Right lobe of liver (tissue), 4 donors: ENCODE results near the gene IBTK.

Source experiments
- POLR2A ChIP-seq: fragments of 450-650 bp; IDR thresholded peaks from one replicate; pipeline ENCODE4 v1.6.1; 2017; ENCODE audit warnings: antibody characterized with exemption, mild to moderate bottlenecking
- TF ChIP-seq, protein P1 (sequence below), 4 donors: fragments of 200-600 bp in 3 of 4; fragments of 450-650 bp in 1 of 4; IDR thresholded peaks; one replicate each; pipeline versions ENCODE4 v1.5.1 to v1.8.0; 2016 to 2022; ENCODE audit warnings: antibody characterized with exemption in 4 of 4, mild to moderate bottlenecking in 2 of 4
- donor health status: DM: no; HTN: no; CAD: no.
- donor health status: DM: no; HTN: no; CAD: no.
- donor health status: DM: no; HTN: yes; CAD: no.

DNA sequence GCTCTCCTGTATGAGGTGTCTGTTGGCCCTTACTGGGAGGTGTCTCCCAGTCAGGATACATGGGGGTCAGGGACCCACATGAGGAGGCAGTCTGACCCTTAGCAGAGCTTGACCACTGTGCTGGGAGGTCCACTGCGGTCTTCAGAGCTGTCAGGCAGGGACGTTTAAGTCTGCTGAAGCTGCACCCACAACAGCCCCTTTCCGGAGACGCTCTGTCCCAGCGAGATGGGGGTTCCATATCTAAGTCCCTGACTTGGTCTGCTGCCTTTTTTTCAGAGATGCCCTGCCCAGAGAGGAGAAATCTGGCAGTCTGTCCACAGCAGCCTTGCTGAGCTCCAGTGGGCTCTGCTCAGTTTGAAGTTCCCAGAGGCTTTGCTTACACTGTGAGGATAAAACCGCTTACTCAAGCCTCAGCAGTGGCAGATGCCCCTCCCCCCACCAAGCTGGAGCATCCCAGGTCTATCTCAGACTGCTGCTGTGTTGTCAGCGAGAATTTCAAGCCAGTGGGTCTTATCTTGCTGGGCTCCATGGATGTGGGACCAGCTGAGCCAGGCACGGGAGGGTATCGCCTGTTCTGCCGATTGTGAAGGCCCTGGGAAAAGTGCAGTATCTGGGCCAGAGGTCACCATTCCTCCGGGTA is 36.3 kb upstream of the IBTK start:
- no peak for TF ChIP-seq POLR2A
- TF ChIP-seq, protein P1, sequence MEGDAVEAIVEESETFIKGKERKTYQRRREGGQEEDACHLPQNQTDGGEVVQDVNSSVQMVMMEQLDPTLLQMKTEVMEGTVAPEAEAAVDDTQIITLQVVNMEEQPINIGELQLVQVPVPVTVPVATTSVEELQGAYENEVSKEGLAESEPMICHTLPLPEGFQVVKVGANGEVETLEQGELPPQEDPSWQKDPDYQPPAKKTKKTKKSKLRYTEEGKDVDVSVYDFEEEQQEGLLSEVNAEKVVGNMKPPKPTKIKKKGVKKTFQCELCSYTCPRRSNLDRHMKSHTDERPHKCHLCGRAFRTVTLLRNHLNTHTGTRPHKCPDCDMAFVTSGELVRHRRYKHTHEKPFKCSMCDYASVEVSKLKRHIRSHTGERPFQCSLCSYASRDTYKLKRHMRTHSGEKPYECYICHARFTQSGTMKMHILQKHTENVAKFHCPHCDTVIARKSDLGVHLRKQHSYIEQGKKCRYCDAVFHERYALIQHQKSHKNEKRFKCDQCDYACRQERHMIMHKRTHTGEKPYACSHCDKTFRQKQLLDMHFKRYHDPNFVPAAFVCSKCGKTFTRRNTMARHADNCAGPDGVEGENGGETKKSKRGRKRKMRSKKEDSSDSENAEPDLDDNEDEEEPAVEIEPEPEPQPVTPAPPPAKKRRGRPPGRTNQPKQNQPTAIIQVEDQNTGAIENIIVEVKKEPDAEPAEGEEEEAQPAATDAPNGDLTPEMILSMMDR (IDR thresholded peaks at IDR 0.05): no peak
